IMR-90 (cell line): Measurements from ENCODE around the gene GDF9.
"Not testable (repeated sequence)": the region's sequence is repeated elsewhere in the genome, so short reads cannot be mapped to it uniquely, and the experiment has no call there.

Experiments used
- CTCF ChIP-seq: conservative IDR thresholded peaks from 2 replicates; pipeline ENCODE4 v1.5.1; 2012; ENCODE audit warnings: mild to moderate bottlenecking, low read depth, low read length, improper control_type of control experiment
- USF2 ChIP-seq: fragments of 150-350 bp; IDR thresholded peaks from 2 replicates; pipeline ENCODE4 v1.6.1; 2017; ENCODE audit warnings: mild to moderate bottlenecking, antibody characterized with exemption, low read length, low read depth

- TF ChIP-seq USF2, CTCF: not testable (repeated sequence)
These were observed 11.3 kb downstream of the GDF9 start for GRCh38 chr5:132854992-132855391.
